Stimulated activated memory B cell treated with anti-CD40 and anti-IgM and Interleukin-4, amounts not matched to agents 10 μg/mL and 1 μg/mL and 100 μg/mL, for 72 hours (primary cell): Measurements from ENCODE around the gene SLAMF9.

Source experiments
- ATAC-seq: fragments of 150-1000 bp; cut with Tn5 transposase; 2 replicates; pipeline ENCODE4 v1.10.0; 2021
- H3K27ac Mint-ChIP-seq: one replicate; pipeline ENCODE4 v1.8.0; 2022; ENCODE audit warnings: mild to moderate bottlenecking, mixed read lengths
- H3K27me3 Mint-ChIP-seq: one replicate; pipeline ENCODE4 v1.8.0; 2022; ENCODE audit warnings: mixed read lengths
- H3K36me3 Mint-ChIP-seq: one replicate; pipeline ENCODE4 v1.8.0; 2022; ENCODE audit warnings: mixed read lengths
- H3K4me1 Mint-ChIP-seq: one replicate; pipeline ENCODE4 v1.8.0; 2022; ENCODE audit warnings: mixed read lengths
- H3K4me3 Mint-ChIP-seq: one replicate; pipeline ENCODE4 v1.8.0; 2022; ENCODE audit warnings: mild to moderate bottlenecking, moderate library complexity, mixed read lengths
- H3K9me3 Mint-ChIP-seq: one replicate; pipeline ENCODE4 v1.8.0; 2022; ENCODE audit warnings: mixed read lengths

SLAMF9 gene

DNA sequence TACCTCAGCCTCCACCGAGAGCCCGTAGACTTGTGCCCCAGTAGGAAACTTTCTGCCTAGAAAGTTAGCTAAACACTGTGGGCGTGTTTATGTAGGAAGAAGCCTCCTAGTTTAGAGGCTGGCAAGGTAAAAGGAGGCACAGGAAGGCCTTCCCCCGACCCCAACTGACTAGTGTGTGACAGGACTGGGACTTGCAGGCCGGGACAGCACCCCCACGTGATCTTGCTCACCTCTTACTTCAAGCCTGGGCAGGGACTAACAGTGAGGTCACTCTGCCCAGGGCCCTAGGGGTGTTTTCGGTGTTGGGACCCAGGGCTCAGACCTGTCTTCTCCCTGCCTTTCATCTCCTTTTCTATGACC, 28.3 kb downstream of the SLAMF9 start:
- Mint-ChIP-seq H3K27me3 (peaks cover 9% of the 10 kb centered on the region), H3K27ac (peak overlapping the region; percentile 96), H3K4me3 (peak overlapping the region; percentile 95), H3K9me3 (no peaks in the 10 kb centered on the region), H3K4me1 (peaks cover 52% of the 10 kb centered on the region), H3K36me3 (peaks cover 20% of the 10 kb centered on the region)
- no peak for ATAC-seq

GRCh38 chr1:159924791-159925718, 29.0 kb downstream of the SLAMF9 start, which contains the start of gene TAGLN2:
TAGLN2 (minus strand) TSS chr1:159925507; CDS start chr1:159920509, 4,998 bp downstream.
- Mint-ChIP-seq H3K4me1 (peaks cover 58% of the 10 kb centered on the region), H3K36me3 (peaks cover 26% of the 10 kb centered on the region), H3K9me3 (no peaks in the 10 kb centered on the region), H3K27me3 (peaks cover 9% of the 10 kb centered on the region), H3K4me3 (peak within 1 kb of the TSS; percentile 95), H3K27ac (peak within 1 kb of the TSS; percentile 96)
- peak; percentile 79 for ATAC-seq

GRCh38 chr1:159924025-159924790, 29.8 kb downstream of the SLAMF9 start:
- peak overlapping the region; percentile 95 for H3K4me3 Mint-ChIP-seq
- peak overlapping the region; percentile 96 for H3K27ac Mint-ChIP-seq
- H3K27me3 Mint-ChIP-seq, result peaks cover 6% of the 10 kb centered on the region
- no peaks in the 10 kb centered on the region for H3K9me3 Mint-ChIP-seq
- peak; percentile 32 for ATAC-seq
- H3K36me3 Mint-ChIP-seq, result peaks cover 35% of the 10 kb centered on the region
- H3K4me1 Mint-ChIP-seq, result peaks cover 65% of the 10 kb centered on the region

DNA sequence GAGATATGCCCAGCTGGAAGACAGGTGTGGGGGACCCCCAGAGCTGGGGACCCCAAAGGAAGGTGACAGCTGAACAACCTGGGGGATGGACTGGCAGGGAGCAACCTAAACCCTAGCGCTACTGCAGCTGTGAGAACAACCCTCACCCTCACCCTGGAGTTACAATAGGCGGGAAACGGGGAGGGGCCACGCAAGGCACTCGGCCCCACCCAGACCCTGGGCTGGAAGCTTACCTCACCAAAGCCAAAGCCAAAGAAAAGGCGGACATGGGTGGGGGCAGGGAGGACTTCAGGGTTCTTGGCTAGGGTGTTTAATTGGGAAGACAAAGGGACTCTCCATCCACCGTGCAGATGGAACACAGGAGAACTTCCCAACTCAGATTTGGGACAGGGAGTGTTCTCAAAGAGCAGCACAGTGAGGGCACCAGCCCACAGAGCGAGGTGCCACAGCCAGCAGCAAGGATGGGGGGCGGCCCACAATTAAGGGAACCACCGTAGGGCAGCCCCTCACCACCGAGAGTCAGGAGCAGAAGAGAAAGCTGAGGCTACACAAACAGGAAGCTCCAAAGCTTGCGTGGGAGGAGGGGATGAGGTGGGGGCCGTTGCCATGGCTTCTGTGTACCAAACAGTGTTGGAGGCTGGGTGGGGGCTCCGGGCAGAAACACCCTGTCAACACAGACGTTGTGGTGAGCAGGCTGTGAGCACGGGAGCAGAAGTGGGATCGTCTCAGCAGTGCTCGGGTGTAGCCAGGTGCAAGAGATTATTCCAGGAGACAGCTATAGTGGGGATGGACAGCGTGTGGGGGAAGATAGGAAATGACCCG, 30.6 kb downstream of the SLAMF9 start:
- peak overlapping the region; percentile 96 for H3K27ac Mint-ChIP-seq
- H3K36me3 Mint-ChIP-seq, result peaks cover 41% of the 10 kb centered on the region
- no peaks in the 10 kb centered on the region for H3K9me3 Mint-ChIP-seq
- ATAC-seq, result peak; percentile 69
- H3K4me1 Mint-ChIP-seq, result peaks cover 67% of the 10 kb centered on the region
- no peaks in the 10 kb centered on the region for H3K27me3 Mint-ChIP-seq
- peak overlapping the region; percentile 95 for H3K4me3 Mint-ChIP-seq

DNA sequence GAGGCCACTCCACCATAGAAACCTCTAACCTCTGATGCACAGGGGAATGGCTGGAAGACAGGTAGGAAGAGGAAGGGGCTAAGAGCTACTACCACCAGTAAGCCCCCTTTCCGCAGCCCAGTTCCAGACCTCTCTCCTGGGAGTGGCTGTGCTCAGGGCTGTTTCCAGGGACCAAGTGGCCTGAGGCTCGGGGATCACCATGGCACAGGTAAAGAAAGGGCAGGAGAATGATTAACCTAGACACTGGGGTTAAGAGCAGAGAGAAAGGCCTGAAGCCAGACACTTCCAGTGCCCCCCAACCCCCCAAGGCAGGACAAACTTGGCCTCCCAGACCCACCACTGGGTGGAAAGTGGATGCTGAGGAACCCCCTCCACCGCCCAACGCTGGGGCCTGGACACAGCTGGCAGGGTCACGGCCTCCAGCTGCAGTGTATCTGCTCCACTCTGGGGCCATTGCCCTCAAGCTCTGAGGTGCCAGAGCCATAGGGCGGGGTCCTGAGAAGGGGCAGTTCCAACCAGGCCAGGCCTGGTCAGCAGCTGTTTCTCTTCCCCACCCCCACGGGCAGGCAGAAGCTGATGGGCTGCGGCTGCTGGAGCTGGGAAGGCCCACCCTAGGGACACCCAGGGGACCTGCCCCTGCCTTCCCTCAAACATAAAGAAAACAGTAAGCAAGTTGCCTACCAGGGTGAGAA, 31.4 kb downstream of the SLAMF9 start:
- Mint-ChIP-seq H3K36me3 (peaks cover 48% of the 10 kb centered on the region), H3K9me3 (no peaks in the 10 kb centered on the region), H3K4me1 (peaks cover 75% of the 10 kb centered on the region), H3K27me3 (no peaks in the 10 kb centered on the region), H3K4me3 (peak overlapping the region; percentile 95), H3K27ac (peak overlapping the region; percentile 96)
- ATAC-seq, result no peak

DNA sequence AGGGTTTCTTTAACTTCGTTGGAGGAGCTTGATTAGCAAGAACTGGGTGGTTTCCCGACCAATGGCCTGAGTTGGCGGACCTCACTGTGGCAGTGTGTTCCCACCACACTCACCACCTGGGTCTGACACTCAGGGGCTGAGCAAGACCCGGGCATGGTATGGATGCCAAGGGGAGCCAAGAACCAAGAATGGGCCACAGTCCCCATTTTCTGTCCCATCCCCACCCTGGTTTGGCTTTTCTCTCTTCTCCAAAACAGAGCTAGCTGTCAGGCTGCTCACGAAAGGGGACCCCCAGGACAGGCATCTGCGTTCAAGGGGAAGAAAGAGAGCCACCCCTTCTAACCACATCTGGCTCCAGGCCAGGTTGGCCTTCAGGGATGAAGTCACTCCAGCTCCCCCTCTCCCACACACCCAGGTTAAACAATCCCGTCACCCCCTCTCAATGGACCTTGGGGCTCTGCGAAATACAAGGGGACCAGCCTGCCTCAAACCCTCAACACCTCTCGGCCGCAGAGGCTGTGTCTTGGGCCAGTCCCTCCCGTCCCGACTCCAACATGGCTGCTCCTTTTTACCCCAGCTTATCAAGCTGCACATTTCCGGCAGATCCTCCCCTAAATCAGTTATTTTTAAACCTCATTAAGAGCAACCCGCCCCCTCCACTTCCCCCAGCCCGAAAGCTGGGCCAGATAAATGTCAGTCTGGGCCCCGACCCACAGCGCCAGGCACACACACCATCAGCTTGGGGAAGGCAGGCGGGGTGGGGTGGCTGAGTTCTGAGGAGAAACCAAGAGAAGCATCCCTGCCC, 32.1 kb downstream of the SLAMF9 start:
- Mint-ChIP-seq H3K4me3 (peak overlapping the region; percentile 95), H3K4me1 (peaks cover 76% of the 10 kb centered on the region), H3K27ac (peak overlapping the region; percentile 96), H3K27me3 (no peaks in the 10 kb centered on the region), H3K9me3 (no peaks in the 10 kb centered on the region), H3K36me3 (peaks cover 54% of the 10 kb centered on the region)
- ATAC-seq, result peak; percentile 47

GRCh38 chr1:159921251-159921650, 32.8 kb downstream of the SLAMF9 start:
- ATAC-seq, result peak; percentile 56

GRCh38 chr1:159920651-159921050, 33.4 kb downstream of the SLAMF9 start:
- no peaks in the 10 kb centered on the region for H3K27me3 Mint-ChIP-seq
- H3K9me3 Mint-ChIP-seq, result no peaks in the 10 kb centered on the region
- peaks cover 65% of the 10 kb centered on the region for H3K36me3 Mint-ChIP-seq
- peak overlapping the region; percentile 96 for H3K27ac Mint-ChIP-seq
- H3K4me1 Mint-ChIP-seq, result peaks cover 74% of the 10 kb centered on the region
- peak overlapping the region; percentile 95 for H3K4me3 Mint-ChIP-seq
- ATAC-seq, result no peak

More at GRCh38 chr1:159921251-159921650, 32.8 kb downstream of the SLAMF9 start:
- H3K4me1 Mint-ChIP-seq, result peaks cover 74% of the 10 kb centered on the region
- H3K9me3 Mint-ChIP-seq, result no peaks in the 10 kb centered on the region
- peak overlapping the region; percentile 95 for H3K4me3 Mint-ChIP-seq
- peaks cover 59% of the 10 kb centered on the region for H3K36me3 Mint-ChIP-seq
- H3K27ac Mint-ChIP-seq, result peak overlapping the region; percentile 96
- H3K27me3 Mint-ChIP-seq, result no peaks in the 10 kb centered on the region

- no peaks in the 10 kb centered on the region for H3K27me3 Mint-ChIP-seq
- H3K36me3 Mint-ChIP-seq, result peaks cover 66% of the 10 kb centered on the region
- H3K9me3 Mint-ChIP-seq, result no peaks in the 10 kb centered on the region
- peaks cover 75% of the 10 kb centered on the region for H3K4me1 Mint-ChIP-seq
- ATAC-seq, result no peak
- peak overlapping the region; percentile 96 for H3K27ac Mint-ChIP-seq
- H3K4me3 Mint-ChIP-seq, result peak overlapping the region; percentile 95
These were observed 33.8 kb downstream of the SLAMF9 start for GRCh38 chr1:159920202-159920601.

- no peak overlapping the region for H3K4me3 Mint-ChIP-seq
- ATAC-seq, result no peak
- no peaks in the 10 kb centered on the region for H3K27me3 Mint-ChIP-seq
- H3K9me3 Mint-ChIP-seq, result no peaks in the 10 kb centered on the region
- H3K4me1 Mint-ChIP-seq, result peaks cover 80% of the 10 kb centered on the region
- peaks cover 70% of the 10 kb centered on the region for H3K36me3 Mint-ChIP-seq
- H3K27ac Mint-ChIP-seq, result peak overlapping the region; percentile 96
These were observed 34.7 kb downstream of the SLAMF9 start for GRCh38 chr1:159919236-159919865.

DNA sequence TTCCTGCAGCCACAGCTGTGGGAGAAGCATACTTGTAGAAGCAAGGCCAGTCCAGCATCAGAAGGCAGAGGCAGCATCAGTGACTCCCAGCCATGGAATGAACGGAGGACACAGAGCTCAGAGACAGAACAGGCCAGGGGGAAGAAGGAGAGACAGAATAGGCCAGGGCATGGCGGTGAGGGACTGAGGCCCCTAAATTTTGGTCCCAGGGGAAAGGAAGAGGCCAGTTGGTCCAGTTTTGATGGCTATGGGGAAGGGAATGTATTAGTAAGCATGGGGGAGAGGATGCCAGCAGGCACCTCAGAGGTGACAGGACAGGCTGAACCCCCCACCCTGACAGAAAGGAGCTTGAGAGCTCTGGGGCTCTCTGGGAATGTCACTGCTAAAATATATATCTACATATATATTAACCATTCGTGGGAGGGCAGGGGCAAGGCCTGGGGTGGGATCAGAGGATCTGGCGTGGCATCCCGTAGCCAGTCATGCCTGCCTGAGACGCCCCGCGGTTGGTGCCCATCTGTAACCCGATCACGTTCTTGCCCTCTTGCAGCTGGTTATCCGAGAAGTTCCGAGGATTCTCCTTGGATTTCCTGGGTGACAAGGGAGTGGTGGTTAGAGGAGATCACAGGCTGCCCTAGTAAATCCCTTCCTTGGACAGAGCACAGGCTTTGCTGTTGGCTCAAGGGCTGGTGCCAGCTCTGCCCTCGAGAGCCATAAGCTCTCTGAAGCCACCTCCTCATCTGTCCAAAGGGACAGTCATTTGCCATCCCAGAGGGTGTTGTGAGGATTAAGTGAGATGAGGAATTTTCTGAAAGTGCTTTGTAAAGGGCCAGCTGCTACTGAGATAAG, 35.5 kb downstream of the SLAMF9 start:
- Mint-ChIP-seq H3K27ac (peak overlapping the region; percentile 96), H3K4me3 (no peak overlapping the region), H3K27me3 (no peaks in the 10 kb centered on the region), H3K4me1 (peaks cover 82% of the 10 kb centered on the region), H3K9me3 (no peaks in the 10 kb centered on the region), H3K36me3 (peaks cover 69% of the 10 kb centered on the region)
- no peak for ATAC-seq

GRCh38 chr1:159917533-159918351, 36.3 kb downstream of the SLAMF9 start:
- Mint-ChIP-seq H3K4me3 (no peak overlapping the region), H3K4me1 (peaks cover 82% of the 10 kb centered on the region), H3K27ac (peak overlapping the region; percentile 96), H3K27me3 (no peaks in the 10 kb centered on the region), H3K9me3 (no peaks in the 10 kb centered on the region), H3K36me3 (peaks cover 61% of the 10 kb centered on the region)
- ATAC-seq, result no peak
